ENCODE results near the gene CCDC88C. TPM values are rescaled to one million over a fixed set of nuclear protein-coding genes. Genes with fewer than 3 reads are reported as not detected.
A peak's percentile ranks its signal among the peaks of the same experiment; 100 is the strongest.

The CCDC88C gene
- polyA plus RNA-seq, 3 donors: 35.8 to 45.9 (median 37.3) TPM

DNA sequence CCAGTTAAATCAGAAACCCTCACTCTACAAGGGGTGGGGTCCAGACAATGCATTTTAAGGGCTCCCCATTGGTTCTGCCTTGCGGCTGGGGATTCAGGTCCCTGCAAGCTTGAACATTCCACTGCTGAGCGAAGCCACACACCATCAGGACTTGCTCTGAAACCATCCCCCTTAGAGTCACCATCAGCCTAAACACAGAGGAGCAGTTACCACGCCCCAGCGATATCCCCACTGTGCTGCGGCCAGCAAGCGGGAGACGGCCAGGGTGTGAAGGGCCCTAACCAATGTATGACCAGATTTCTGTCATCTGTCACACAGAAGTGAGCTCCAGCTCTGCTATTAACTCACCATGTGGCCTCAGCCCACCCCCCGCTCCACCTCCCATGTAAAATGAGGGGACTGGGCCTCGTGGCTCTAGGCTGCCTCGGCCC lies 29.7 kb downstream of the CCDC88C start:
- DNase-seq (ENCODE audit: extremely low read depth in 1 of 11, low read depth in 9 of 11, low spot score in 4 of 11): no peak

DNA sequence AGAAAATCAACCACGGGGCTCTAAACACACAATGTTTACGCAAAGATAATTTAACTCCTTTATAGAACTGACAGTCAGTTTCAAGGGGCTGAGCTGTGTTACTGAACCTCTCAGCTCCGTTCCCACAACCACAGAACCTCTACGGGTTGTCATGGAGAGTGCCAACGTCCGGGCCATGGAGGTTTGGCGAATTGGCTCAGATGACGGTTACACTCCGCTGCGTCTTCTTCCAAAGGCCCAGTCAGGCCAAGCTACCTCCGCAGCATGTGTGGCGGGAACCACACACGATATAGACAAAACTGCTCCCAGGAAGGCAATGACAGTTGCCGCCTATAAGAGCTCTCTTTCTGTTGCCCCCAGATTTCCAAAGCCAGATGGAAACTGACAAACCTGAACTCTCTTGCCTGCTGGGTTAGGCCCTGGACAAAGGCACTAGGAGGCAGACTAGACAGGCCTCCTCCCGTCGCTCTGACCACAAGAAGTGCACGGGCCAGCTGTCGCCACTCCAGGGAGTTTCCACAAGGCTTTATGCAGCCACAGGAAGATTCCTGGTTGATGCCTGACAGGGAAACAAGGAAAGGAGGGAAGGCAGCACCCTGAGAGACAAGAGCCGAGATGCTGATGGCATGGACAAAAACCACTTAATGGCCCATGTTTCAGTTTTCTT lies 30.3 kb downstream of the CCDC88C start:
- peak in 1 of 11 donors; percentile 44 for DNase-seq (ENCODE audit: extremely low read depth in 1 of 11, low read depth in 9 of 11, low spot score in 4 of 11)

DNA sequence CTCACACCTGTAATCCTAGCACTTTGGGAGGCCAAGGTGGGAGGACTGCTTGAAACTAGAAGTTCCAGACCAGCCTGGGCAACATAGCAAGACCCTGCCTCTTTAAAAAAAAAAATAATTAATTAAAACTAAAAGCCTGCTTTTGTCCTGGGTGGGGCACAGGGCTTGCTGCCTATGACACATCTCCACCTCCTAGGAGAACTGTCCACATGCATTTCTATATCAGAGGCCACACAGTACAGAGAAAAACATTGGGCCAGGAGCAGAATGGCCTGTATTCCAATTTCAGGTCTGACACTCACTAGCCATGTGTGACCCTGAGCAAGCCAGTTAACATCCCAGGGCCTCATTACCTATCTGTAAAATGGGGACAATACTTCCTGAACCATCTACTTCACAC lies 31.9 kb downstream of the CCDC88C start:
- no peak for DNase-seq (ENCODE audit: extremely low read depth in 1 of 11, low read depth in 9 of 11, low spot score in 4 of 11)

DNA sequence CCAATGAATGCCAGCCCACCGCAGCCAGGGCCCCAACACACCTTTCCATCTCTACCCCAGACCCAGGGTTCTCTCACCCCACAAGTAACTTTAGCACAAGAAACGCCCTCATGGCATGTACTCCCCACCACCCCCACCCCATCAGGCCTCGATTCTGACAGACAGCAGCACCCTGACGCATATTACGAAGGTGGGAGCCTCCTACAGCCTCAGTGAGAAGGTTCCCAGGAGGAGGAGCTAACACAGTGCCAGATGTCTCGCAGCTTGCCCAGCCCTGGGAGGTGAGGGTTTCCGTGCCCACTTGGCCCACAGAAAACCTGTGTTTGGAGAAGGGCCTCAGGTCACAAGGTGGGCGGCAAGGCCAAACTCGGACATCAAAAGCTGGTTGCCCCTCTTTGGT lies 32.4 kb downstream of the CCDC88C start:
- no peak for DNase-seq (ENCODE audit: extremely low read depth in 1 of 11, low read depth in 9 of 11, low spot score in 4 of 11)

DNA sequence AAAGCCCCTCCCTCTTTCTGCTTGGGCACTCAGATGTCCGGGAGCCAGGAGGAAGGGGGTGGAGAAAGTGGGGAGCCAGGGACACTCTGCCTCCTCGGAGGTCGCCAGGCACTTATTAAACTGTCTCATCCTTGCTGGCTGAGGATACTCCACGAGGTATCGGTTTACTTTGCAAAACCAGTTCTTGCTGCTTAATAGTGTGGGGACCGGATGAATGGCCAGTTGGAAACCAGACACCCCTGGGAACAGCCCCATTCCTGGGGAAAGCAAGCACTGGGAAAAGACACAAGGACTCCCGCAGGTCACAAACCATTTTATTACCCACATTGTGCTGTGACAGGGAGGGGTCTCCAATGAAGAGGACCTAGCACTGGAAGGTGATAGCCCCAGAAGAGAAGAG lies 34.2 kb downstream of the CCDC88C start:
- DNase-seq (ENCODE audit: extremely low read depth in 1 of 11, low read depth in 9 of 11, low spot score in 4 of 11): peak in 8 of 11 donors; percentile 70 to 88 (median 78)

DNA sequence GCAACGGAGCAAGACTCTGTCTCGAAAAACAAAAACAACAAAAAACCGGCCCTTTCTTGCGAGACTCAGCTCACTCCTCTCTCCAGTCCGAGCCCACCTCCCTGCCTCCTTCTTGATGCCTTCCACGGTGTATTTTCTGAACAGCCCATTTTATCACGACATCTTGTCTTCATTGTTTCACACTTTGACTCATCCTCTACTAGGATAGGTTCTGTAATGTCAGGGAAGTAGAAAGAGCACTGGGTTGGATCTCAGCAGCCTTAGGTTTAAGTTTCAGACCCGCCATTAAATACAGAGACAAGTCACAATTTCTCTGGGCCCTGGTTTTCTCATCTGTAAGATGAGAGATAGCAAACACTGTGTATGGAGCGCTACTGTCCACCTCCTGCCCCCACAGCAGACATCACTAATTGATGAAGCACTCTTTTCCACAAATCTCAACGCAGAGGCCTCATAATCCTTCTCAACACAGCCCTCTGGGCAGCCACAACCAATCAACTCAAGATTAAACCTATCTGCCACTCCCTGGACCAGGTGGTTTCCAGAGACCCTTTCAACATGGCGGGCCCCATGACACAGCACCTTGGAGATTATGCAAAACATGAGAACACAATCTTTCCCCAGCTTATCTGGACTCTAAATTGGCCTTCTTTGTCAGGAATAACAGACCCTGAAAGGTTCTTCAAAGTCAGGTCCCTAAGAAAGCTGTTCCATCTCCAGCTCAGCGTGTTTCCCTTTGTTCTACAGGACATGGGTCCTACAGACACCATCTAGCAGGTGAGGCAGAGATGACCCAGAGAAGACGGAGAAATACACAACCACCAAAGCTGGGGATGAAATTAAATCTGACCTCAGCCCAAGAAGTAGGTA lies 35.6 kb downstream of the CCDC88C start:
- no peak for DNase-seq (ENCODE audit: extremely low read depth in 1 of 11, low read depth in 9 of 11, low spot score in 4 of 11)

DNA sequence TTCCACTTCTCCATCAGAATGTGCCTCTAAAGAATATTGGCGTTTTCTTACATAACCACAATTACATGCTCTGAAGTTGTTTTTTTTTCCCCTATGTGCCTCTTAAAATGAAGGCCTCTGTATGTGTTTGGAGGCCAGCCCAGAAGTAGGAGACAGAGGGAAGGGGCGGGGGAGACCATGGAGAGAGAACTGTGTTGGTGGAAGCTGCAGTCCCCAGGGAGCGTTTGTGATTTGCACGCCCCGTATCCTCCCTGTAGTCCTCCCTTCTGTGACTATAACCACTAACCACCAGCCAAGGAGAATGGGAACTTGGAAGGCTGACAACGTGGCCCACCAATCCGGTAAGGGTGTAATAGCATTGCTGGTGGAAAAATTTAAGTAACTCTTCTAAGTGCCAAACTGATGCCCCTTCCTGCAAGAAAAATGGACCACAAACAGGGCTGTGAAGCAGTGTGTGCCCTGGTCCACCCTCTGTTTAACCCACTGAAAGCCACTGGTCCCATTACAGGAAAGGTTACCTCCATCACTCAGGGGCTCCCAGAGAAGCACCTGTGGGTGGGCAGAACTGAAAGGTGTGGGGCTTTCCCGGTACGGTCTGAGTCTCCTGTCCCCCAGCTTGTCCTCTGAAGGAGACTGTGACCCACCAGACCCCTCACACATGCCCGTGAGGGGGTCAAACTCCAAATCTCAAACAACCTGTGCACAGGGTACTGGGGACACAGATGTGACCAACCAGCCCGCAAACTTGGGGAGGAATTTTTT lies 36.8 kb downstream of the CCDC88C start:
- peak in 2 of 11 donors; percentile 36 to 63 for DNase-seq (ENCODE audit: extremely low read depth in 1 of 11, low read depth in 9 of 11, low spot score in 4 of 11)

DNA sequence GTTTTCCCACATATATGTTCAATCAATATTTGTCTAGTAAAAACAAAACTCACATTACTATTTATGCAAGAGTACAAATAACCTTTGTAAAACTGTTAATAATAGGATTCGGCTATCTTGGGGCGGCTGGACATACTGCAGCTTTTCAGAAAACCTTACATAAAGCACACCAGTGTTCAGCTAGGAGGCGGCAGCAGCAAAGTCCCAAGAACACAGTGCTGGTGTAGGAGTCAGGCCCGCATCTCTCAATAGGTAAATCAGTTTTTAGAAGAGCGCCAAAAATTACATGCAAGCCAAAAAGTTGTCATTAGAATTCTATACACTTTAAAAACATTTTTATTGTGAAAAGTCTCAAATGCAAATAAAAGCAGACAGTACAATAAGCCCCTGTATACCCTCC lies 37.5 kb downstream of the CCDC88C start:
- no peak for DNase-seq (ENCODE audit: extremely low read depth in 1 of 11, low read depth in 9 of 11, low spot score in 4 of 11)

DNA sequence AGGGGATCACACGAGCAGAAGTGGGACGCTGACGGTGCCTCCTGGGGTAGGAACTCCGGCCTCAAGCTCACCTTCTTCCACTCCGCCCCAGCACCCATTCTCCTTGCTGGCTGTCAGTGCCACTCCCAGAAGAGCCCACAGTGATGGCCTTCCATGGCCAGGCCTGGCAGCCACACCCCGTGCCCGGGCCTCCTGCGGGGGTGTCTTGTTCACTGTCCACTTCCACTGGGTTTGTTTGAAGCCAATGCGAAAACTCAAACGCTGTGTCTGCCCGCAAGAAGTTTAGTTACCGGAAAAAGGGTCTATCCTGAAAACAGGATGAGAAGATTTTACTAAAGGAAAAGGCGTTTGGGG lies 38.1 kb downstream of the CCDC88C start:
- no peak for DNase-seq (ENCODE audit: extremely low read depth in 1 of 11, low read depth in 9 of 11, low spot score in 4 of 11)

DNA sequence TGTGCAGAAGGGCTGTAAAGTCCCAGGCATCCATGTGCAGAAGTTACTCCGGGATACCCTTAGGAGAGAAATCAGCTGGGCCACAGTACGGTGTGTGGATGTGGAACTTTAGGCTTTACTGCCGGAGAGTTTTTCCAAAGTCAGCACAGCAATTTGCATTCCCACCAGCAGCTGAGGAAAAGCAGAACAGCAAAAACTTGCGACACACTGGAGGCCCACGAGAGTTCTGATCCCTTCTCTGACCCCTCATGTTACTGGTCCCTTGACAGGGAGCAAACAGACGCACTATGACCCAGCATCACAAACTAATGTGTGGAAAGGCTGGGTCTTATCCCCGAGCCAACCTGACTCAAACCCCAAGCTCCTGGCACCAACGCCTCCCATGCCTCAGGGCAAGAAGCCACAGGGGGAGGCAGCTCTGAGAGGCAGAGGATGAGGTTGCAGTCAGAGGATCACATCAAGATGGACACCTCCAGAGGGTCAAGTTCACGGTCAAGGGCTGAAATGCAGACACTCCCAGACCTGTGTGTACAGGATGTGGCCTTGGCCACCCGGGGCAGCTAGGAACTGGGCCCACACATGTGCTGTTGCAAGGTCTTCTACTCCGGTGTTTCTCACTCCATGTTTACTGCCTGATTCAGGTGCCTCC lies 38.6 kb downstream of the CCDC88C start:
- DNase-seq (ENCODE audit: extremely low read depth in 1 of 11, low read depth in 9 of 11, low spot score in 4 of 11): no peak

DNA sequence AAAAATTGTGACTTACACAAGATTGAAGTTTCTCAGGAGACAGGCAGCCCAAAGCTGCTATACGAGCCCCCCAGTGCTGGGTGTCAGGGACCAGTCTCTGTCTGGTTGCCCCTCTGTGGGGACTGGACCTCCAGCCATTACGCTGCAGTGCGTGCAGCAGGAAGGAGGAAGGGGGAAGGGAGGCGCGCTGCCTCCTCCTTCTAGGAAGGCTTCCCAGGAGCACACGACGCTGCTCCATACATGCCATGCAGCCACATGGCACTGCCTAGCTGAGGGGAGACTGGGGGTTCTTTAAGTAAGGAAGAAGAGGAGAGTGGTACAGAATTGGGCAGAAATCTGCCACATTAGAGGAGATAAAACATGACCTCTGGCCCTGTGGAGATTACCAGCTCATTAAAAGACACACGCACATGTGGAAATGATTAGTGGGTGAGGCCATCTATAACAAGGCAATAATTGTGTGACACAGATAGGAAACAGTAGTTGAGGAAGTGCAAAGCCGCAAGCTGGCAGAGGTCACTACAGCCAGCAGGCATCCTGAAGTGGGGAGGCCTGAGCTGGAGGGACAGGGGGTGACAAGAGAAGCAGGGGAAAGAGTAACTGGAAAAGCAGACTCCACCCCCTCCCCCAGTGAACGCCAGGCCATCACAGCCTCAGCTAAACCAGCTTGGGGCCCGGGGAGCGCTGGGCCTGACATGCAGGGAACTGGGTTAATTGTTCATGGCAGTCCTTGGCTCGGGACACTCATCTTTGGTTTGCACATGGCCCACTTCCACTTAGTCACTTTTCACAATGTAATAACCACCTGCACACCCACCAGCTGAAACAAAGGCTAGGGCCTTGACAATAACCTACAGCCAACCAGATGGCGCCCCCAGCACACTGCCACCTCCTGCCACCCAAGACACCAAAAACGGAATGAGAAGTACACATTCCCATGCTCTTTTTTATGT lies 39.6 kb downstream of the CCDC88C start:
- no peak for DNase-seq (ENCODE audit: extremely low read depth in 1 of 11, low read depth in 9 of 11, low spot score in 4 of 11)

DNA sequence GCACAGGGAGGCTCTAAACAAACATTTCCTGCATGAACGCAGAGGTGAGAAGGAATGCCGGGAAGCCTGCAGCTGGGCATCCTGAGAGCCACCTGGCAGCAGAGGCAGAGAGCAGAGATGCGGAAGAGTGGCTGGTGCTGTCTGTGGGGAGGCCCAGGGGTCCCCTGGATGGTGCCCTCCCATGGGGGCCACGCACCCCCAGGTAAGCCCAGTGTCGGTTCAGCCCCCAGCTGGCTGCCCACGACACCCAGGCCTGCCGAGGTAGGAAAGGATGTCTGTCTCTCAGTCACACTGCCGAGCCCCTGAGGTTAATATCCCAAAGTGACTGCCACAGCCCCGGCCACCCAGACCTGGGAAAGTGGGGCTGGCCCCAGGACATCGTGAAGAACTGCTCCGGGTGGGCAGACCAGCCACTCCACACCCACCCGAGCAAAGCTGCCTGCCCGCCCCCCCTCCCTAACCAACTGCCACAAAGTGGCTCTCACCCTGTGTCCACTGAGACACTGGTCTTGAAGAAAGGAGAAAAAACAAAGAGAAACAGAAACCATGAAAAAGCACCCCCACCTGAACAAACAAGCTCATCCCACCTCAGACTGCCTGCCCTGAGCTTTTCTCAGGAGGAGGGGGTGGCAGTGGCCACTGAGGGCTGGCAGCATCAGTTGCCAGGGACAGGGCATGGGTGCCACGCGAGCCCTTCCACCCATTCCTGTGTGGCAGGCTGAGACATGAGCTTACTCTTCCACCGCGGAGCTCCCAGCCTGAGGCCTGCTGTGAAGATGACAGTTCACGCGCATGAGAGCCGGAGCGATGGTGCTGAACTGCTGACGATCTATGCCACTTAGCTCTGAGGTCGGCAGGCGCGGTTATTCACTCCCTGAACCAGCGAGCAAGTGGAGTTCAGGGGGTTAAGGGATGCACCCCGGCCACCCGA lies 40.8 kb downstream of the CCDC88C start:
- no peak for DNase-seq (ENCODE audit: extremely low read depth in 1 of 11, low read depth in 9 of 11, low spot score in 4 of 11)

DNA sequence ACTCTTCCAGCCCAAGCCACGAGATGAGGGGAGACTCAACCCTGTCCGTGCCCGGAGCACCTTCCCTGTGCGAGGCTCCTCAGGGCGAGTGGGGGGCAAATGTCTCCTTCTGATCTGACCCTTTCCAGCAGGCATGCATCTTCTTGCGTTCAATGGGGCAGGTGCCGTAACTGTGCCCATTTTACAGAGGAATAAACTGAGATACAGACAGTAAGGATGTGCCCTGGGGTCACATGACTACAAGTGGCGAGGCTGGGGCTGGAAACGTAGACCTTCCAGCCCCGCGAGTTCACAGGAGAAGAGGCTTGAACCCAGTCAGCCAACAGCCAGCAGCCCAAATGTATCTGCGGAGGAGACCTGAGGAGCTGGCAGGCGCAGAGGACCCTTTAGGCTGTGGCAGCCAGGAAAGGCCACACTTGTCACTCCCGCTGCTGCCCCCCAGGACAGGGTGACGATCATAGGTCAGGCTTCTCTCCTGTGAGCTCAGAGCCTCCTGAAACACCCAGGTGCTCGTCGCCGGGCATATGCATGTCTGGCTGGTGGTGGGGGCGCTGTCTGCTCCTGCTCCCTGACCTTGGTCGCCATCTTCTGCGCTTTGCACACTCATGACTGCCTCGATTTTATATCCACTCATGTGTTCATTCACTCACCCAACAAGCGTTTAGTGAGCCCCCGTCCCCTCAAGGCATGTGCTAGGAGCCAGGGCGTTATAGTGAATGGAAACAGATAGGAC lies 41.7 kb downstream of the CCDC88C start:
- DNase-seq (ENCODE audit: extremely low read depth in 1 of 11, low read depth in 9 of 11, low spot score in 4 of 11): no peak

DNA sequence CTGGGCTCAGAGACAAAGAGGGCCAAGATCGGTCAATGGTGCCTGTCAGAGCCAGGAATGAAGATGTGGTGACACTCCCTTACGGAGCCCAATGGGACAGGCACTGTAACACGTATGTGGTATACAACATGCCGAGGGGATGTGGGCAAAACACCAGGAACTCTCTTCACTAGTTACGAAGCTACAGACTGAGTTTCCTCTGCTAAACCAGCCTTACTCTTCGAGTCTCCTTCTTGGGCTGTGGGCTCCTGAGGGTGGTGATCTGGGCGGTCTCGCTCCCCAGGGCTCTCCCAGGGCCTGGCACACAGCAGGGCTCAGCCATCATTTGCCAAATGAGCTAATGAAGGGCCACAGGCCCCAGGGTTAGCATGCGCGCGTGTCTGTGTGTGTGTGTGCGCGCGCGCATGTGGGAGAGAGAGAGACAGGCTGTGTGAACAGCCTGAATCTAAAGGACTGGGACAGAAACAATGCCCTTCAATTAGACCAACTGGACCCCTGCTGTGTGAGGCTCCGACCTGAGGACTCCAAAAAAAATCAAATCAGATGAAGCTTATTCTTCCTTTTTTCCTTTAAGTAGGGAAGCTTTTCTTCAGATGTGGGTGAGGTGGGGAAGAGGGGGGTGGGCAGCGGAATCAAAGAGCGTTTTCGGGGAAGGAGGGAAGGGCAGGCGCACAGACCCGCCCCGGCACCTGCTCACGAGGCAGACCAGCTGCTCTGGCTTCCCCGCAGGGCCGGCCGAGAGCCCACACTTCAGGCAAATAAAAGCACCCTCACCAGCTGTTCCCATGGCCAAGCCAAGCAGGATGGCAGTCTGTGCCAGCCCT lies 42.5 kb downstream of the CCDC88C start:
- DNase-seq (ENCODE audit: extremely low read depth in 1 of 11, low read depth in 9 of 11, low spot score in 4 of 11): no peak

DNA sequence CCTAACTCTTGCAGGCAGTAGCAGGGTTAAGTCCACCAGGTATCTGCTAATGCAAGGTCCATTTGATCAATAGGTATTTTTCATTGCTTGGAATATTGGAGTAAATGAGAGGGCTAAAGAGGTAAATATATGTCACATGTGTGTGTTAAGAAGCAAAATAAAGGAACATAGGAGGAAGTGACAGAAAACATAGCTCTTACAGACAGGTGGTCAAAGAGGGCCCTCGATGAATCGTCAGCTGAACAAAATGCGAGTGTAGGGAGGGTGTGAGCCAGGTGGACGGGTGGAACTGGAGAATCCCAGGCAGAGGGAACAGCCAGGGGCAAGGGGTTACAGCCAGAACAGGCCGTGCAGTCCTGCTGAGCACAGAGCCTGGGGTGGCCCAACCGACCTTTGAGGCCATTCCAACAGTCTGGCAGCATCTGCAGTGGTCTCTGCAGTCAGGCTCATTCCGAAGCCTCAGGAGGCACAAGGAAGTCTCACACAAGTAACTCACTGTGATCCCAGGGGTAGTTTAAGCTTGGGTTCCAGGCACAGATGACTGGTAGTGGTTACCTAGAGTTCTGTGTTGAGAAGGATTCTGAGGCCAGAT lies 43.2 kb downstream of the CCDC88C start:
- DNase-seq (ENCODE audit: extremely low read depth in 1 of 11, low read depth in 9 of 11, low spot score in 4 of 11): no peak

Measured in renal cortex interstitium (tissue), 11 donors.